Type B pancreatic cell (in vitro differentiated cells): ENCODE measurements around the gene IKBKE. TPM values are rescaled to one million over a fixed set of nuclear protein-coding genes. Genes with fewer than 3 reads are reported as not detected.

Experiments
- DNase-seq: peaks from one replicate; pipeline ENCODE4 v3.0.0; 2021; ENCODE audit warnings: mixed read lengths; ENCODE audit not compliant: unreplicated experiment; ENCODE audit errors: extremely low spot score
- H3K27ac Mint-ChIP-seq: 2 replicates; pipeline ENCODE4 v1.8.0; 2021; ENCODE audit warnings: mild to moderate bottlenecking, mixed read lengths
- H3K27me3 Mint-ChIP-seq: 2 replicates; pipeline ENCODE4 v1.8.0; 2021; ENCODE audit warnings: mixed read lengths
- H3K36me3 Mint-ChIP-seq: 2 replicates; pipeline ENCODE4 v1.8.0; 2021; ENCODE audit warnings: mixed read lengths
- H3K4me1 Mint-ChIP-seq: one replicate; pipeline ENCODE4 v1.8.0; 2021; ENCODE audit warnings: mixed read lengths; ENCODE audit not compliant: unreplicated experiment
- H3K4me3 Mint-ChIP-seq: 2 replicates; pipeline ENCODE4 v1.8.0; 2021; ENCODE audit warnings: mild to moderate bottlenecking, mixed read lengths
- H3K9me3 Mint-ChIP-seq: 2 replicates; pipeline ENCODE4 v1.8.0; 2021; ENCODE audit warnings: mixed read lengths
- total RNA-seq: library from RNA; stranded (reverse); gene quantifications from 2 replicates; pipeline ENCODE4 v1.2.1, GENCODE V29; 2021; ENCODE audit warnings: low replicate concordance
- TF ChIP-seq, protein P1 (sequence below): fragments of 200-600 bp; sonication (generic); conservative IDR thresholded peaks from 2 replicates; pipeline ENCODE4 v1.5.0; 2021; ENCODE audit warnings: antibody characterized with exemption, mild to moderate bottlenecking

The IKBKE gene
- total RNA-seq, 1 donor from 2014 or later: 10.7 TPM

DNA sequence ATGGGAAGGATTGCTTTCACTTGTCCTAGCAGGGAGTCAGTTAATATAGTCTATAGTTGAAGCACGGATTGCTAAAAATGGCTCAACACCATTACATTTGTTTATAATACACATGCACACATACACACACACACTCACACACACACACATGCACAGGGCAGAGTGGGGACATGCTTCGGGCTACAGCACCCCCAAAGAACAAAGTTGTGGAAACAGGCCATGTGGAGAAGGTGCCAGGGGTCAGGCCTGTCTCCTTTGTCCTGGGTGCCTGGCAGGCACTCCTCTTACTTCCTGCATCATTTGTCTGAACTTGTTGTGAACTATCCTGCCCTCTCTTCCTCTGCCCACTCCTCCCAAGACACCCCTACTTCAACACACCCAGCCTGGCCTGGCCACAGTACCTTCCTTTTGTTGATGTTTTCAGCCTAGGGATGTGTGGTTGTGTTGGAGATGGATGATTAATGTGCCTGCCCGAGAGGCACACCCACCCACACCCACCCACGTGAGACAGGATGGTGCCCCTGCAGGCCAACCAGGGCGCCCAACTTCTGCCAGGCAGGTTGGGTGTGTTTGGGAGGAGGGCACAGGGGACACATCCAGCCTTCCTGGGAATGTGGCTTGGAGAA, 54.6 kb downstream of the IKBKE start:
- Mint-ChIP-seq H3K9me3 (no peaks in the 10 kb centered on the region), H3K4me3 (no peak overlapping the region), H3K27me3 (peaks cover 3% of the 10 kb centered on the region), H3K4me1 (peaks cover 15% of the 10 kb centered on the region), H3K36me3 (no peaks in the 10 kb centered on the region), H3K27ac (no peak overlapping the region)
- no peak for DNase-seq
- TF ChIP-seq, protein P1, sequence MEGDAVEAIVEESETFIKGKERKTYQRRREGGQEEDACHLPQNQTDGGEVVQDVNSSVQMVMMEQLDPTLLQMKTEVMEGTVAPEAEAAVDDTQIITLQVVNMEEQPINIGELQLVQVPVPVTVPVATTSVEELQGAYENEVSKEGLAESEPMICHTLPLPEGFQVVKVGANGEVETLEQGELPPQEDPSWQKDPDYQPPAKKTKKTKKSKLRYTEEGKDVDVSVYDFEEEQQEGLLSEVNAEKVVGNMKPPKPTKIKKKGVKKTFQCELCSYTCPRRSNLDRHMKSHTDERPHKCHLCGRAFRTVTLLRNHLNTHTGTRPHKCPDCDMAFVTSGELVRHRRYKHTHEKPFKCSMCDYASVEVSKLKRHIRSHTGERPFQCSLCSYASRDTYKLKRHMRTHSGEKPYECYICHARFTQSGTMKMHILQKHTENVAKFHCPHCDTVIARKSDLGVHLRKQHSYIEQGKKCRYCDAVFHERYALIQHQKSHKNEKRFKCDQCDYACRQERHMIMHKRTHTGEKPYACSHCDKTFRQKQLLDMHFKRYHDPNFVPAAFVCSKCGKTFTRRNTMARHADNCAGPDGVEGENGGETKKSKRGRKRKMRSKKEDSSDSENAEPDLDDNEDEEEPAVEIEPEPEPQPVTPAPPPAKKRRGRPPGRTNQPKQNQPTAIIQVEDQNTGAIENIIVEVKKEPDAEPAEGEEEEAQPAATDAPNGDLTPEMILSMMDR: no peak

DNA sequence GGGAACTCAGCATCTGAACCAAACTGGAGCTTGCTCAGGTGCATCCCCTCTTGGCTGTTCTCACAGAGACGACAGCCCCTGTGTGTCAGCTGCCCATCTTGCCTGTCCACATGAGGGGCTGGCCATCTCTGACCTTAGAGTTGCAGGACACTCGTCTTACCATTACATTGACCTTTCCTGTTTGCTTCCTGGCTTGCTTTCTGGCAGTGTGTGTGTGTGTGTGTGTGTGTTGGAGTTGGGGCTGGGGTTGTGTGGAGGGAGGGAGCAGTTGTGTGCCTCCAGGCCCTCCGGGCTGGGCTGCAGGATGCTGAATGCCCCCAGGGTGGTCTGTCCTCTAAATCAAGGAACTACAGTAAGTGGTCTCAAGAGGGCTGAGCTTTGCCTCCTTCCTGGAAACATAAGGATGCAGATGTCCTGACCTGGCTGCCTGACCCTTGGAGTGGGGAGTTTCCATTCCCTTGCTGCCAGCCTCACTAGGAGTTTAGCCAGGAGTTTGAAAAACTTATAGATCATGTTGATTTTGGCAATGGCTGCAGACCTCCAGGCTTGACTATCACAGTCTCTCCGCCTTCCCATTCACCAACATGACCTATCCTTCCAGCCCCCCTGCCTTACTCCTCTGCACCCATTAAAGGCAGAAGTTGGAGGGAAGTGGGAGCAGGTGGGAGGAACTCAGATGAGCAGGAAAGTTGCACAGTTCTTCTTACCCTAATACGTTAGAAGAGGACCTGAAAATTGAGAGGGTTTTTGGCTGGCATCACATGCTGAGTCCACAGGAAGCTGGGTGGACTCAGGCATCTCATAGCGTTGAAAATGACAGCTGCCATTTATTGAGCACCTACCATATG, 56.0 kb downstream of the IKBKE start:
- TF ChIP-seq, protein P1: no peak
- Mint-ChIP-seq H3K4me3 (no peak overlapping the region), H3K4me1 (peaks cover 8% of the 10 kb centered on the region), H3K36me3 (no peaks in the 10 kb centered on the region), H3K27ac (no peak overlapping the region), H3K9me3 (no peaks in the 10 kb centered on the region), H3K27me3 (peaks cover 6% of the 10 kb centered on the region)
- DNase-seq: no peak

DNA sequence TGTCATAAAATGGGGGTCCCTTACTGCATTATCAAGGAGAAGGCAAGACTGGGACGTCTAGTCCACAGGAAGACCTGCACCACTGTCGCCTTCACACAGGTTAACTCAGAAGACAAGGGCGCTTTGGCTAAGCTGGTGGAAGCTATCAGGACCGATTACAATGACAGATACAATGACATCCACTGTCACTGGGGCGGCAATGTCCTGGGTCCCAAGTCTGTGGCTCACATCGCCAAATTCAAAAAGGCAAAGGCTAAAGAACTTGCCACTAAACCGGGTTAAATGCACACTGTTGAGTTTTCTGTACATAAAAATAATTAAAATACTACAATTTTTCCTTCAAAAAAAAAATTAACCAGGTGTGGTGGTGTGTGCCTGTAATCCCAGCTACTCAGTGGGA, 59.1 kb downstream of the IKBKE start:
- Mint-ChIP-seq H3K27me3 (peaks cover 8% of the 10 kb centered on the region), H3K9me3 (no peaks in the 10 kb centered on the region), H3K36me3 (no peaks in the 10 kb centered on the region), H3K4me1 (no peaks in the 10 kb centered on the region), H3K27ac (no peak overlapping the region), H3K4me3 (no peak overlapping the region)
- no peak for DNase-seq
- TF ChIP-seq, protein P1: no peak

DNA sequence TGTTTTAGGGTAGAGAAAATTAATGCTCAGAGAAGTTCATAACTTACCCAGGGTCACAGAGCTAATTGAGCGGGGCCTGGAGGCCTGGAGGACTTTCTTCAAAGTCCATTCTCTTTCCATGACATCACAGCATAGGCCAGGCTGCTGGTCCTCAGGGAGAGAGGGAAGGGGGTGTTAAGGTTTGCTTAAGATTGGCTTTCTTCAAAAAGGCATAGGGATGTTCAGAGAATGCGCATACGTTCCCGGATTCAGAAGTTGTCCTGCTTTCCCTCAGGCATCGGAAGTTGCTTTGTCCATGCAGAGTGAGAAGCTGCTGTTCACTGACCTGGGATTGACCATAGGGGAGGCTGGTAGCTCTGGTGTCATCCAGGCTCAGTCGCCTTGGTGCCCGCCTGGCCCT, 62.1 kb downstream of the IKBKE start:
- DNase-seq: no peak
- TF ChIP-seq, protein P1: no peak
- H3K4me3 Mint-ChIP-seq: no peak overlapping the region
- peaks cover 3% of the 10 kb centered on the region for H3K4me1 Mint-ChIP-seq
- no peak overlapping the region for H3K27ac Mint-ChIP-seq
- no peaks in the 10 kb centered on the region for H3K9me3 Mint-ChIP-seq
- H3K36me3 Mint-ChIP-seq: no peaks in the 10 kb centered on the region
- H3K27me3 Mint-ChIP-seq: peaks cover 16% of the 10 kb centered on the region

DNA sequence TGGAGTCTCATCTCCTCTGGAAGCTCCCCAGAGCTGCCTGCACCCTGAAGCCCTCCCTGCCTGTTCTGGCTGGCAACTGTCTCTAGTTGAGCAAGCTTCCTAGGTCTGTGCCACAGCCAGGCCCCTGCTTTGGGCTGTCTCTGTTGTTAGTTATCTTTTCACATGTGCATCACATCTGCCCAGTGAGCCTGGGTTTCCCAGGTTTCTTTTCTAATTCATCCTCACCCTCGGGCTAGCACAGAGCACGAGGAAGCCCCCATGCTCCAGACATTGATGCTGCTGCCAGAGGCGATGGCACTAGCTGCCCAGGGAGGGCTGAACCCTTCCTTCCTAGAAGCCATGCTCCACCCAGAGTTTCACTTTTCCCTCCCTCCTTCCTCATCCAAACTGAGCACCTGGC, 64.3 kb downstream of the IKBKE start:
- Mint-ChIP-seq H3K4me1 (peaks cover 3% of the 10 kb centered on the region), H3K9me3 (no peaks in the 10 kb centered on the region), H3K27ac (no peak overlapping the region), H3K4me3 (no peak overlapping the region), H3K36me3 (no peaks in the 10 kb centered on the region), H3K27me3 (peaks cover 13% of the 10 kb centered on the region)
- TF ChIP-seq, protein P1: no peak
- no peak for DNase-seq
